ENCODE measurements around the gene TBX10.

DNA sequence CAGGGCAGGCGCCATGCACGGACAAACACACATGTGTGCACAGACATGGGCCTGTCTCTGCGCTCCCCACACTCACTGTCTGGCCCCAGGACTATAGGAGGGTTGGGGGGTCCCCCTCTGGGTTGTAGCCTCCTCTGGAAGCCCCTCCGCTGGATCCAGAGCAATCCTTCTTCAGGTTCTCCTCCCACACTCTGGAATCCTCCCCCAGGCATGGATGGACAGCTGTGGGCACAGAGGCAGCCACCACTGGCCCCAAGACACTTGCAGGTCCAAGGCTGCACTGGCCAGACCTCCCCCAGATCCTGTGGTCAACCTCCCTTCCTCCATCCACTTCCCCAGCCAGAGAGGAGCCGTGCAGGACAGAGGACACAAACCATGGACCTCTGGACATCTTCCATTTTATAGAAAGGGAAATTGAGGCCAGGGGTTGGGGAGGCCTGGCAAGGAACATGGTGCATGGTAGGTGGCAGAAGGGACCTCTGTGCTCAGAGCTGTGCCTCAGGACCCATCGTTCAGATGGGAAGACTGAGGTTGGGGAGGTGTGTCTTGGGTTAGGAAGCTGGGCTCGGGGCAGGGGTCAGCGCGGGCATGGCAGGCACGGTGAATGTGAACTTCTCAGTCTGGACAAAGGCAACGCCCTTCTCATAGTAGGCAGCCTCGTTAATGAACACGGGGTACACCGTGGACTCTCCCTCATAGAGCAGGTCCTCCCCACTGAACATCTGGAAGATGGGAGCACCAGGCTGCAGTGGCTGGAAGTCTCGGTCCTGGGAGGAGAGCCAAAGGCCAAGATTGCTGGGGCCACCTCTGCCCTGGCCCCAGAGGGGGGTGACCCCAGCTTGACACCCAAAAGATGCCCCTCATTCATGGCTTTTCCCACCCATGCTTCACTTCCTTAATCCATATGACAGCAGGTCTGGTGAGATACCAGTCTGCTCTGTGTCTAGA, 2.9 kb upstream of the TBX10 start:
- no peak for TF ChIP-seq ZNF274 (IDR thresholded peaks at IDR 0.05; ENCODE audit: low read depth, low read length)
- no peak for TF ChIP-seq YY1 (IDR thresholded peaks at IDR 0.05; ENCODE audit: insufficient read depth, insufficient read length)
- TF ChIP-seq SUZ12 (IDR thresholded peaks at IDR 0.05; ENCODE audit: extremely low read depth, insufficient read depth, insufficient read length), result no peak

Measured in NT2/D1 (cell line).